ENCODE results near the gene AIF1.

DNA sequence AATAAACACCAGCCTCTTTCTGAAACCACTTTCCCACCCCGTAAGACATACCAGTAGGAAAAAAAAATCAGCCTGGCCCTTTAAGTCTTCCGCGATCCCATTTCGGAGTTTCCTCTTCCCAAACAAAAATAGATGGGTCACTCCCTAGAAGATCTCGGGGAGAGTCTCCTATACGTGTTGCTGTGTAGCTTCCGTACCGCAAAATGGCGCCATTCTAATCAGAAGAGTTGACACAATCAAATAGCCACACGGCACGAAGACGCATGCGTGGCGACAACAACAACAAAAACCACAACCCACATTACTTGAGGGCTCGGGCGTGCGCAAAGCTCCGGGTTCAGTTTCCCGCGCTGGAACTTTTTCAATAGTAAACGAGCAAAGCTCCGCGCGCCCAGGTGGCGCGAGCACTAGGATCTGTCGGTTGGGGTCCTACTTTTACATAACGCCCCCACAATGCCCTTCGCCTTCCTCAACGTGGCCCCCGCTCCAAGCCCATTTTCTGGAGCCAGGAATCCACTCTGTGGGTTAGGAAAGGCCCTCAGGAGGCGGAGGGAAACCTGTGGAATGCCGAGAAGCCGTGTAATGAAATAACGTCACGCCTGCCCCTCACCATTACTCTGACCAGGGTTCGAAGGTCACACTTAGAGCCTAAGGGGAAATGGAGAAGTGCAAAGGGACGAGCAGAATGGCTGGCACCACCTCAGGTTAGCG is 49.9 kb downstream of the AIF1 start, which contains the start of gene GPANK1:
- TF ChIP-seq POLR2AphosphoS5 (IDR thresholded peaks at IDR 0.05) (peak in 2 of 3 donors; percentile 77 to 86), POLR2A (IDR thresholded peaks at IDR 0.05) (peak in 1 of 3 donors; percentile 62)
- TF ChIP-seq, protein P1, sequence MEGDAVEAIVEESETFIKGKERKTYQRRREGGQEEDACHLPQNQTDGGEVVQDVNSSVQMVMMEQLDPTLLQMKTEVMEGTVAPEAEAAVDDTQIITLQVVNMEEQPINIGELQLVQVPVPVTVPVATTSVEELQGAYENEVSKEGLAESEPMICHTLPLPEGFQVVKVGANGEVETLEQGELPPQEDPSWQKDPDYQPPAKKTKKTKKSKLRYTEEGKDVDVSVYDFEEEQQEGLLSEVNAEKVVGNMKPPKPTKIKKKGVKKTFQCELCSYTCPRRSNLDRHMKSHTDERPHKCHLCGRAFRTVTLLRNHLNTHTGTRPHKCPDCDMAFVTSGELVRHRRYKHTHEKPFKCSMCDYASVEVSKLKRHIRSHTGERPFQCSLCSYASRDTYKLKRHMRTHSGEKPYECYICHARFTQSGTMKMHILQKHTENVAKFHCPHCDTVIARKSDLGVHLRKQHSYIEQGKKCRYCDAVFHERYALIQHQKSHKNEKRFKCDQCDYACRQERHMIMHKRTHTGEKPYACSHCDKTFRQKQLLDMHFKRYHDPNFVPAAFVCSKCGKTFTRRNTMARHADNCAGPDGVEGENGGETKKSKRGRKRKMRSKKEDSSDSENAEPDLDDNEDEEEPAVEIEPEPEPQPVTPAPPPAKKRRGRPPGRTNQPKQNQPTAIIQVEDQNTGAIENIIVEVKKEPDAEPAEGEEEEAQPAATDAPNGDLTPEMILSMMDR (IDR thresholded peaks at IDR 0.05 in 8 of 11, conservative IDR thresholded peaks at IDR 0.05 in 3 of 11) = no peak

Measured in spleen (tissue), 7 donors.